Measurements from ENCODE around the gene CDH16. TPM values are rescaled to one million over a fixed set of nuclear protein-coding genes. Genes with fewer than 3 reads are reported as not detected.

CDH16 gene
- total RNA-seq, 1 donor from 2014 or later = not detected

GRCh38 chr16:66911112-66911511 lies 7.6 kb downstream of the CDH16 start:
- DNase-seq (ENCODE audit: low read depth) = no peak
- Histone ChIP-seq H3K9me3 (ENCODE audit: insufficient read depth, low read depth, low read length) (no peaks in the 10 kb centered on the region), H3K27me3 (ENCODE audit: insufficient read depth, low read length) (peaks cover 11% of the 10 kb centered on the region), H4K20me1 (ENCODE audit: insufficient read depth, low read length) (no peaks in the 10 kb centered on the region), H3K4me2 (ENCODE audit: low read length) (no peak overlapping the region), H3K79me2 (ENCODE audit: insufficient read depth, low read length) (no peaks in the 10 kb centered on the region), H2AFZ (ENCODE audit: low read depth, low read length) (no peak overlapping the region), H3K4me1 (ENCODE audit: insufficient read depth, low read length) (no peaks in the 10 kb centered on the region), H3K9ac (ENCODE audit: low read length) (no peak overlapping the region), H3K36me3 (ENCODE audit: insufficient read depth, low read length) (no peaks in the 10 kb centered on the region), H3K27ac (ENCODE audit: low read depth, low read length) (no peak overlapping the region), H3K4me3 (ENCODE audit: insufficient read depth, low read depth, low read length) (no peak overlapping the region)
- Mint-ChIP-seq H3K9me3 (ENCODE audit: unreplicated experiment) (peaks cover 11% of the 10 kb centered on the region), H3K4me3 (ENCODE audit: unreplicated experiment) (no peak overlapping the region), H3K36me3 (ENCODE audit: low read depth, unreplicated experiment) (peaks cover 4% of the 10 kb centered on the region), H3K4me1 (ENCODE audit: low read depth, unreplicated experiment) (peaks cover 3% of the 10 kb centered on the region), H3K27ac (ENCODE audit: unreplicated experiment) (no peak overlapping the region), H3K27me3 (ENCODE audit: low read depth, unreplicated experiment) (peaks cover 63% of the 10 kb centered on the region)
- TF ChIP-seq EZH2 (IDR thresholded peaks at IDR 0.05; ENCODE audit: insufficient read depth, low read length) (no peak), CTCF (IDR thresholded peaks at IDR 0.05; ENCODE audit: insufficient read depth, low read depth, low read length) (no peak)
- FAIRE-seq = no peak

- no peak overlapping the region for H3K27ac ChIP-seq (ENCODE audit: low read depth, low read length)
- no peak for TF ChIP-seq EZH2 (IDR thresholded peaks at IDR 0.05; ENCODE audit: insufficient read depth, low read length)
- TF ChIP-seq CTCF (IDR thresholded peaks at IDR 0.05; ENCODE audit: insufficient read depth, low read depth, low read length) = no peak
- no peak overlapping the region for H2AFZ ChIP-seq (ENCODE audit: low read depth, low read length)
- no peak for FAIRE-seq
- Mint-ChIP-seq H3K4me1 (ENCODE audit: low read depth, unreplicated experiment) (peaks cover 5% of the 10 kb centered on the region), H3K9me3 (ENCODE audit: unreplicated experiment) (peaks cover 11% of the 10 kb centered on the region), H3K27ac (ENCODE audit: unreplicated experiment) (no peak overlapping the region), H3K36me3 (ENCODE audit: low read depth, unreplicated experiment) (peaks cover 4% of the 10 kb centered on the region), H3K27me3 (ENCODE audit: low read depth, unreplicated experiment) (peaks cover 58% of the 10 kb centered on the region), H3K4me3 (ENCODE audit: unreplicated experiment) (no peak overlapping the region)
- H3K9ac ChIP-seq (ENCODE audit: low read length) = no peak overlapping the region
- H3K4me1 ChIP-seq (ENCODE audit: insufficient read depth, low read length) = no peaks in the 10 kb centered on the region
- no peak overlapping the region for H3K4me2 ChIP-seq (ENCODE audit: low read length)
- no peak for DNase-seq (ENCODE audit: low read depth)
- no peaks in the 10 kb centered on the region for H3K9me3 ChIP-seq (ENCODE audit: insufficient read depth, low read depth, low read length)
- H4K20me1 ChIP-seq (ENCODE audit: insufficient read depth, low read length) = no peaks in the 10 kb centered on the region
- H3K79me2 ChIP-seq (ENCODE audit: insufficient read depth, low read length) = no peaks in the 10 kb centered on the region
- peaks cover 11% of the 10 kb centered on the region for H3K27me3 ChIP-seq (ENCODE audit: insufficient read depth, low read length)
- no peak overlapping the region for H3K4me3 ChIP-seq (ENCODE audit: insufficient read depth, low read depth, low read length)
- no peaks in the 10 kb centered on the region for H3K36me3 ChIP-seq (ENCODE audit: insufficient read depth, low read length)
Observed at GRCh38 chr16:66910175-66910940, 8.3 kb downstream of the CDH16 start.
